Measurements from ENCODE around the gene MASP2. TPM values are rescaled to one million over a fixed set of nuclear protein-coding genes. Genes with fewer than 3 reads are reported as not detected.
A peak's percentile ranks its signal among the peaks of the same experiment; 100 is the strongest.

The MASP2 gene
- total RNA-seq, 2 experiments from 2014 or later = not detected

GRCh38 chr1:11061652-11062365, 14.8 kb upstream of the MASP2 start:
- Mint-ChIP-seq H3K27me3 (no peaks in the 10 kb centered on the region), H3K36me3 (ENCODE audit: low read depth) (peaks cover 63% of the 10 kb centered on the region), H3K4me1 (ENCODE audit: low read depth) (peaks cover 41% of the 10 kb centered on the region), H3K4me3 (peak overlapping the region; percentile 95), H3K9me3 (no peaks in the 10 kb centered on the region), H3K27ac (peak overlapping the region; percentile 98)
- DNase-seq (no peak), ATAC-seq (no peak)
- no peak for TF ChIP-seq CTCF (IDR thresholded peaks at IDR 0.05)
- POLR2A ChIA-PET = interaction anchor here (0.9 to 3.6 kb wide), 10 partner anchors 9 to 846 kb away, joined by 3 to 23 read pairs (median 4); partner anchors contain the start of genes MTOR and UBIAD1
- CTCF ChIA-PET = interaction anchor here (1.3 to 6.6 kb wide), 3 partner anchors 11 to 30 kb away, joined by 4 to 78 read pairs (median 5); no protein-coding TSS in a partner anchor
- intact Hi-C loops (cut with micrococcal nuclease) = no loop called here

GRCh38 chr1:11059968-11060830, 13.2 kb upstream of the MASP2 start, which contains the start of gene SRM:
Gene SRM (minus strand): TSS chr1:11060018. CDS start chr1:11059943, 75 bp downstream.
- intact Hi-C loops (cut with micrococcal nuclease) = no loop called here
- H3K27me3 Mint-ChIP-seq = no peaks in the 10 kb centered on the region
- peak within 1 kb of the TSS; percentile 98 for H3K27ac Mint-ChIP-seq
- DNase-seq (peak; percentile 90), ATAC-seq (peak; percentile 95)
- H3K4me1 Mint-ChIP-seq (ENCODE audit: low read depth) = peaks cover 41% of the 10 kb centered on the region
- peaks cover 56% of the 10 kb centered on the region for H3K36me3 Mint-ChIP-seq (ENCODE audit: low read depth)
- ChIA-PET POLR2A (interaction anchor here (0.7 to 3.6 kb wide), 14 partner anchors 7 to 848 kb away, joined by 3 to 23 read pairs (median 4); partner anchors contain the start of genes EXOSC10 and MTOR), CTCF (interaction anchor here (1.3 to 6.6 kb wide), 5 partner anchors 13 to 203 kb away, joined by 3 to 78 read pairs (median 4); no protein-coding TSS in a partner anchor)
- TF ChIP-seq CTCF (IDR thresholded peaks at IDR 0.05) = peak; percentile 42
- H3K4me3 Mint-ChIP-seq = peak within 1 kb of the TSS; percentile 96
- H3K9me3 Mint-ChIP-seq = no peaks in the 10 kb centered on the region

- ATAC-seq = no peak
- H3K4me3 Mint-ChIP-seq = peak overlapping the region; percentile 96
These were observed 12.3 kb upstream of the MASP2 start for GRCh38 chr1:11059155-11059967.

More at GRCh38 chr1:11059155-11059967, 12.3 kb upstream of the MASP2 start:
- H3K27me3 Mint-ChIP-seq = no peaks in the 10 kb centered on the region
- H3K4me1 Mint-ChIP-seq (ENCODE audit: low read depth) = peaks cover 43% of the 10 kb centered on the region
- H3K9me3 Mint-ChIP-seq = no peaks in the 10 kb centered on the region
- H3K27ac Mint-ChIP-seq = peak overlapping the region; percentile 88
- DNase-seq = no peak
- intact Hi-C loops (cut with micrococcal nuclease) = no loop called here
- ChIA-PET POLR2A (interaction anchor here (0.7 to 1.5 kb wide), 4 partner anchors 22 to 849 kb away, joined by 3 to 8 read pairs (median 4); no protein-coding TSS in a partner anchor), CTCF (interaction anchor here (1.6 to 6.6 kb wide), 2 partner anchors 22 to 204 kb away, joined by 3 to 78 read pairs; no protein-coding TSS in a partner anchor)
- peaks cover 52% of the 10 kb centered on the region for H3K36me3 Mint-ChIP-seq (ENCODE audit: low read depth)
- TF ChIP-seq CTCF (IDR thresholded peaks at IDR 0.05) = no peak
